IPS-18c (cell line): ENCODE data around the gene SPECC1.
"Not testable (repeated sequence)": the region's sequence is repeated elsewhere in the genome, so short reads cannot be mapped to it uniquely, and the experiment has no call there.

Source experiments
- H3K4me3 ChIP-seq: 2 replicates; pipeline ENCODE4 v1.7.0; 2013; ENCODE audit warnings: low read depth, mild to moderate bottlenecking, low read length, moderate library complexity; ENCODE audit not compliant: insufficient read depth
- H3K9me3 ChIP-seq: one replicate; pipeline ENCODE4 v1.6.1; 2013; ENCODE audit warnings: mild to moderate bottlenecking, low read length, moderate library complexity; ENCODE audit not compliant: control insufficient read depth, insufficient read depth

SPECC1 gene

GRCh38 chr17:20051624-20052023 is 42.5 kb downstream of the SPECC1 start:
- H3K4me3 ChIP-seq, result no peak overlapping the region
- H3K9me3 ChIP-seq, result peaks cover 2% of the 10 kb centered on the region

- no peak overlapping the region; the same call in 1 of the 2 replicates for H3K4me3 ChIP-seq
- peaks cover 2% of the 10 kb centered on the region for H3K9me3 ChIP-seq
Observed at GRCh38 chr17:20053361-20053964, 44.3 kb downstream of the SPECC1 start.

- H3K4me3 ChIP-seq, result no peak overlapping the region
- no peaks in the 10 kb centered on the region for H3K9me3 ChIP-seq
Observed at GRCh38 chr17:20059728-20060188, 50.6 kb downstream of the SPECC1 start.

- H3K4me3 ChIP-seq, result no peak overlapping the region
- H3K9me3 ChIP-seq, result no peaks in the 10 kb centered on the region
Observed at GRCh38 chr17:20063665-20064648, 54.8 kb downstream of the SPECC1 start.

DNA sequence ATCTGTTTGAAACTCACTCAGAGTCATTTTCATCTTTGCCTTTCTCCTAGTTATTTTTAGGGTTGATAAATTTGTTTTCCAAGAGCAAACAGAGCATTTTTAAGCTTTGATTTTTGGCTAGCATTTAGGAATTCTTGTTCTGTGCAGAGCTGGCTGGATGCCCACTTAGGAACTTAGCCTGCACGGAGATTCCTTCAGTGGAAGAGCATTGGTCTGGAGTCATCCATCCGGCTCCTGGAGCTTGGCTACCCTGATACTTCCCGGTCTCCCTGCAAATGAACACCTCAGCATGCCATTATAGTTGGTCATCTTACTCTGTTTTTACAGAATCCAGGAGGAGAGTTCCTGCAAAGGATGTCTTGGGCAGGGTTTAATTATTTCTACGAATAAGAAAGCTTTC is 57.1 kb downstream of the SPECC1 start:
- Histone ChIP-seq H3K4me3 (no peak overlapping the region), H3K9me3 (no peaks in the 10 kb centered on the region)

DNA sequence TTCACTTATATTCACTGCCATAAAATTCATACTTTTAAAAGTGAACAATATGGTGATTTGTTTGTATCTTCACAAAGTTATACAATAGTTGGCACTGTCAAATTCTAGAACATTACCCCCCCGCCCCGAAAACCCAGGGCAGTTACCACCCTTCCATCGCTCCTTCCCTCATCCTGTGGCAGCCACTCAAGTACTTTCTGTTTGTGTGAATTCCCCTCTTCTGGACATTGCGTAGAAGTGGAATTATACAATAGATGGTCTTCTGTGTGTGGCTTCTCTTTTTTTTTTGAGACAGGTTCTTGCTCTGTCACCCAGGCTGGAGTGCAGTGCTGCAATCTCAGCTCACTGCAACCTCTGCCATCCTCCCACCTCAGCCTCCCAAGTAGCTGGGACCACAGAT is 58.6 kb downstream of the SPECC1 start:
- no peak overlapping the region for H3K4me3 ChIP-seq
- H3K9me3 ChIP-seq, result no peaks in the 10 kb centered on the region

- H3K4me3 ChIP-seq, result no peak overlapping the region
- H3K9me3 ChIP-seq, result no peaks in the 10 kb centered on the region
Observed at GRCh38 chr17:20068445-20068844, 59.3 kb downstream of the SPECC1 start.

- no peaks in the 10 kb centered on the region for H3K9me3 ChIP-seq
- no peak overlapping the region for H3K4me3 ChIP-seq
Observed at GRCh38 chr17:20071824-20072691, 62.9 kb downstream of the SPECC1 start.

DNA sequence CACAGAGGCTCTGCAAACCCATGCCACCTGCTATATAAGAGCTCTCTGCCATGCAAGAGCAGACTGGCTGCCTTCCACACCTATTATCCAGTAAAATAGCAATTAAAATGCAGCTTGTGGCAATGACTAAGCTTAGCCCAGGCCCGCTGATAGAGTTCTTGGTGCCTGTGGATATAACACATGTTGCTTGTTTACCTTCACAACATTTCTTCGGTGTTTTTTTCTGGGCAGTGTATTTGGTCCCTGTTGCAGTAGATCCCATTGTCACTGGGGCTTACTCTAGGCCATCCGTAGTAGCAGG is 63.5 kb downstream of the SPECC1 start:
- Histone ChIP-seq H3K4me3 (no peak overlapping the region), H3K9me3 (no peaks in the 10 kb centered on the region)

GRCh38 chr17:20073055-20073979 is 64.2 kb downstream of the SPECC1 start:
- Histone ChIP-seq H3K4me3 (no peak overlapping the region), H3K9me3 (no peaks in the 10 kb centered on the region)

DNA sequence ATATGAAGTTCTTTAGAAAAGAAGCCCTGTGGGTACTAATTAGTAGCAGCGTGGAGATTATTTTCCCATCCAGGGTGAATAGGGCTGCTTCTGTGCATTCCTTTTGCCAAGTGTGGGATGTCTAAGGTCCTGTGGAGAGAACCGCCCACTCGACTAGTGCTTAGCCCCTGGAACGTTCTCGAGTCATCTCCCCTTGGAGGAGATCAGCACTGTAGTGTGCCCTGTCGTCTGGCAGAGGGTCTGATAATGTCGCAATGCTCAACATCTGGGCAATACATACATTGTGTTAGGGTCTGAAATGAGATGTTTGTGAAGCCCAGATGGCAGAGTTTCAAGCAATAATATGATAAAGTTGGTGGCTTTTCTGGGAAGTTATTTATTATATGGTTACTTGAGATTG is 64.8 kb downstream of the SPECC1 start:
- no peaks in the 10 kb centered on the region for H3K9me3 ChIP-seq
- no peak overlapping the region for H3K4me3 ChIP-seq

DNA sequence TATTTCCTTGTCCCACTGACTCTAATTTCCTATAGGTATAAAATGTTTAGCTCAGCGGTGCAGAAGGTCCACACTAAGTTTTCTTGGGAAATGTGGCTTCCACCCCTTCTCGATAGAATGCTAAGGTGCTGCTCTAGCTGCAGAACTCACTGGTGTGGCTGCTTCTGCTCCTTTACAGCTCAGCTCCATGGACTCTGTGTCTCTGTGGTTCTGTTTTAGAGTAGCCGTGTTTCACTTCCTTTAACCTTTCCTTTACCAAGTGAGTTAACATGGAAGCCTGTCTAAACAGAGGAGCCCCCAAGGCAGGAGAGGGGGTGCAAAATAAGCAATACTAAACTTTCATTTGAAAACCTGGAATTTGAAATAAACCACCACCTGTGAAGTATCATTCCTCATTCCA is 65.3 kb downstream of the SPECC1 start:
- Histone ChIP-seq H3K4me3 (no peak overlapping the region), H3K9me3 (no peaks in the 10 kb centered on the region)

DNA sequence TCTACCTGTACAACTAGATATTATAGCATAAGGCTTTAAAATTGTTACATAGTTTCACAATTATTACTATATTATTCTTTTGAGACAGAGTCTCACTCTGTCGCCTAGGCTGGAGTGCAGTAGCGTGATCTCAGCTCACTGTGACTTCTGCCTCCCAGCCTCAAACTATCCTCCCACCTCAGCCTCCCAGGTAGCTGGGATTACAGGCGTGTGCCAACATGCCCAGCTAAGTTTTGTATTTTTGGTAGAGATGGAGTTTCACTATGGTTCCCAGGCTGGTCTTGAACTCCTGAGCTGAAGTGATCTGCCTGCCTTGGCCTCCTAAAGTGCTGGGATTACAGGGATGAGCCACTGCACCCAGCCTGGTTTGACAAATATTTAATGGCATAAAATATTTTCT is 67.0 kb downstream of the SPECC1 start:
- not testable (repeated sequence) for H3K9me3 ChIP-seq, H3K4me3 ChIP-seq

GRCh38 chr17:20077978-20078685 is 69.0 kb downstream of the SPECC1 start:
- Histone ChIP-seq H3K4me3 (no peak overlapping the region), H3K9me3 (no peaks in the 10 kb centered on the region)

DNA sequence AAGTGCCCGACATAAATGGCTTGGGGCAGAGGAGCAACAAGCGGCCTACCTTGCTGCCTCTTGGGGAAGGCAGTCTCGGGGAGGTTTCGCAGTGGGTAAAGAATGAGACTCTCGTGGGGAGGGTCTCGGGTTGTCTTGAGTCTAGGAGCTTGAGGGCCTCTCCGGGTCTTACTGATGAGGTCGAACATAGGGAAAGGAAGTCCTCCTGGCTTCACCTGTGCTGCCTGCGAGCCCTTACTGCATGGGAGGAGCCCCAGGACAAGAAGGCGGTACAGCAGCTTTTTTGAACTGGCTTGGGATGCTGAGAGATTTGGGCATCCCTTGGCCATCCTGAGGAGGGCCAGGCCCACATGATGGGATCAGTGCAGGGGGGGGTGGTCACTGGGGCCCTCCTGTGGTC is 71.4 kb downstream of the SPECC1 start:
- H3K9me3 ChIP-seq, result no peaks in the 10 kb centered on the region
- no peak overlapping the region for H3K4me3 ChIP-seq

DNA sequence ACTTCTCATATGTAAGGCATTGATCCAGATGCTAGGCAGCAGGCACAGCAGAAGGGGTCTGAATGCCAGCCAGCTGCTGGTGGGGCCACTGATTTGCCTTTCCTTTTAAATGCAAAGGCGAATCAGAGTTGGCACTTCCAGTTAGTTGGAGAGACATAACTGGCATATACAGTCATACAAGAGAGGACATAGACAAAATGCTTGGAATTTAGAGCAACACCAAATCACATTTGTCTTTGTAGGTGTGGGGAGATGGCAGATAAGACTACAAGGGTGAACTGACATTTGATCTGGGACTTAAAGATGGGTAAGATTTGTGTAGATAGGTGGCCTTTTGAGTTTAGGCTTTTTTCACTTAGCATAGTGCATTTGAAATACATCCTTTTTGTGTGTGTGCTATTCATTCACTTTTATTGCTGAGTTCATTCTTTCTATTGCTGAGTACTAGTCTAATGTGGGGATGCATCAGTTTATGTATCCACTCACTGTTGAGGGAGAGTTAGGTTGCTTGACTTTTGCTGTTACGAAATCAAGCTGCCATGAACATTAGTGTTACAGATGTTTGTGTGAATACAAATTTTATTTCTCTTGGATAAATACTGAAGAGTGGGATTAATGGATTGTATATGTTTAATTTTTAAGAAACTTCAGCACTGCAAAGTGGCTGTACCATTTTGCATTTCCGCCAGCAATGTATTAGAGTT is 74.1 kb downstream of the SPECC1 start:
- no peak overlapping the region for H3K4me3 ChIP-seq
- no peaks in the 10 kb centered on the region for H3K9me3 ChIP-seq
